ENCODE data around the gene DENND4A.
A peak's percentile ranks its signal among the peaks of the same experiment; 100 is the strongest.
"Not testable (repeated sequence)": the region's sequence is repeated elsewhere in the genome, so short reads cannot be mapped to it uniquely, and the experiment has no call there.

DENND4A gene

DNA sequence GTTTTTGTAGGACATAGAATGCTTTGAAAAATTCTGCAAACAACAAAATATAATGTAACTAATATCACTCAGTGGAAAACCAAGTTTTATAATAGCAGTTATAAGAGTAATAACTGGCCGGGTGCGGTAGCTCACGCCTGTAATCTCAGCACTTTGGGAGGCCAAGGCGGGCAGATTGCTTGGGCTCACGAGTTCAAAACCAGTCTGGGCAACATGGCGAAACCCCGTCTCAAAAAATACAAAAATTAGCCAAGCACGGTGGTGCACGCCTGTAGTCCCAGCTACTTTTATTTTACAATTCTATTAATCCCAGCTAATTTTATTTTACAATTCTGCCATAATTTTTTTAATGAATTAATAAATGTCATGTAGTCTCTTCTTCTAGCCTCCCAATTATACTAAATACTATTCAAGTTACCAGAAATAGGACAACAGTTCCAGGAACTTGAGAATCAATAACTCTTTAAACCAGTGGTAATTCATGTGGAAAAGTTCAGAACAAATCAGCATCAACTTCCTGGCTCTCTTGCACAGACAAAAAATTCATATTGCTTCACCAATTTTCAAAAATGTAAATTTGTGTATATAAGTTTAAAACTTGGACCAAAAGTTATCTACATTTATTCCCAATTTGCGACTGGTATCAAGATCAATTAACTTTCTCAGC, 2.2 kb downstream of the DENND4A start:
- Histone ChIP-seq H3K4me1 (ENCODE audit: control insufficient read depth, insufficient read depth, low read length, poor library complexity, severe bottlenecking) (peaks cover 19% of the 10 kb centered on the region), H3K4me3 (ENCODE audit: insufficient read depth, low read depth, low read length, poor library complexity, severe bottlenecking) (peak overlapping the region; percentile 95), H3K27ac (ENCODE audit: insufficient read depth, low read length, poor library complexity, severe bottlenecking) (peak overlapping the region; percentile 97), H3K27me3 (replicated peaks; ENCODE audit: control insufficient read depth, insufficient read depth, low read length, poor library complexity, severe bottlenecking) (no peaks in the 10 kb centered on the region), H3K9me3 (ENCODE audit: control insufficient read depth, low read length) (no peaks in the 10 kb centered on the region), H3K36me3 (ENCODE audit: control insufficient read depth, insufficient read depth, low read length) (peaks cover under 1% of the 10 kb centered on the region)
- DNase-seq, result no peak

DNA sequence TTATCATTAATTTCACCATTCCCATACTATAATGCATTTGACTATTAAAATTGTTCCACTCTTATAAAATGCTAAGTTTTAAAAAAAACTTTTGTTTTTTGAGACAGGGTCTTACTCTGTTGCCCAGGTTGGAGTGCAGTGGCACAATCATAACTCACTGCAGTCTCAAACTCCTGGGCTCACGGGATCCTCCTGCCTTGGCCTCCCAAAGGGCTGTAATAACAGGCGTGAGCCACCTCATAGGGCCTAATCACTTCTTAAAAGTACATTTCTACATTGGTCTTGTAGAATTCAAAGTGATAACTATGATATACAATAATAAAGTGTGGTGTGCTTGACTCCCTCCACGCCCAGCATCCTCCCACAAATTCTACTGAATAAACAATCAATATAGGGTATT, 3.0 kb downstream of the DENND4A start:
- no peak for DNase-seq
- H3K4me3 ChIP-seq (ENCODE audit: insufficient read depth, low read depth, low read length, poor library complexity, severe bottlenecking), result no peak overlapping the region
- H3K36me3 ChIP-seq (ENCODE audit: control insufficient read depth, insufficient read depth, low read length), result peaks cover 4% of the 10 kb centered on the region
- peaks cover 19% of the 10 kb centered on the region for H3K4me1 ChIP-seq (ENCODE audit: control insufficient read depth, insufficient read depth, low read length, poor library complexity, severe bottlenecking)
- no peaks in the 10 kb centered on the region for H3K27me3 ChIP-seq (replicated peaks; ENCODE audit: control insufficient read depth, insufficient read depth, low read length, poor library complexity, severe bottlenecking)
- H3K9me3 ChIP-seq (ENCODE audit: control insufficient read depth, low read length), result no peaks in the 10 kb centered on the region
- no peak overlapping the region for H3K27ac ChIP-seq (ENCODE audit: insufficient read depth, low read length, poor library complexity, severe bottlenecking)

DNA sequence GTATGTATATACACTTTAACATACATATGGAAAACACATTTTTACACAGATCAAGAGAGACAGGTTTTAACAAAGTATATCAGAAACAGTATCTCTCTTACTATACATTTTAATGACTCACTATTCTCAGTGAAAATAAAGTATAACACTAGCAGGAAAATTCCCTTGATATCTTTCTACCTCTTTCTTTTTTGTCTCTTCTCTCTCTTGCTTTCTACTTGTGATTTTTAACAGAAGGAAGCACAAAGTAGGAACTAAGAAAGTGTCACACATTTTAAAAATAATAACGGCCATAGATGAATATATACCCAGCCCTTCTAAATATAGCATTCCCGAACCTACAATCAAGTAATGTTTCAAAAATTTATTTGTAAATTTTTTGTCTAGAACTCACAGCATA, 4.8 kb downstream of the DENND4A start:
- H3K36me3 ChIP-seq (ENCODE audit: control insufficient read depth, insufficient read depth, low read length), result peaks cover 4% of the 10 kb centered on the region
- H3K27ac ChIP-seq (ENCODE audit: insufficient read depth, low read length, poor library complexity, severe bottlenecking), result peak overlapping the region; percentile 26
- H3K4me1 ChIP-seq (ENCODE audit: control insufficient read depth, insufficient read depth, low read length, poor library complexity, severe bottlenecking), result peaks cover 7% of the 10 kb centered on the region
- no peaks in the 10 kb centered on the region for H3K27me3 ChIP-seq (replicated peaks; ENCODE audit: control insufficient read depth, insufficient read depth, low read length, poor library complexity, severe bottlenecking)
- no peak for DNase-seq
- no peaks in the 10 kb centered on the region for H3K9me3 ChIP-seq (ENCODE audit: control insufficient read depth, low read length)
- H3K4me3 ChIP-seq (ENCODE audit: insufficient read depth, low read depth, low read length, poor library complexity, severe bottlenecking), result no peak overlapping the region

DNA sequence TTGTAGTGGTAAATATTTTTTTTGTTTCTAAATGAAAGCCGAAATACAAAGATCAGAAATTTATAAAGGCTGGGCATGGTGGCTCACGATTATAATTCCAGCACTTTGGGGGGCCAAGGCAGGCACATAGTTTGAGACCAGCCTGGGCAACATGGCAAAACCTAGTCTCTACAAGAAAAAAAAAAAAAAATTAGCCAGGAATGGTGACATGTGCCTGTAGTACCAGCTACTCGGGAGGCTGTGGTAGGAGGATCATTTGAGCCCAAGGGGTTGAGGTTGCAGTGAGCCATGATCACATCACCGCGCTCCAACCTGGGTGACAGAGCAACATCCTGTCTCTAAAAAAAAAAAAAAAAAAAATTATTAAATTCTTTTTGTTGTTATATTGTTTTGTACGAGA, 6.9 kb downstream of the DENND4A start:
- Histone ChIP-seq H3K4me1 (ENCODE audit: control insufficient read depth, insufficient read depth, low read length, poor library complexity, severe bottlenecking) (peaks cover 7% of the 10 kb centered on the region), H3K36me3 (ENCODE audit: control insufficient read depth, insufficient read depth, low read length) (peaks cover 4% of the 10 kb centered on the region), H3K9me3 (ENCODE audit: control insufficient read depth, low read length) (no peaks in the 10 kb centered on the region), H3K4me3 (ENCODE audit: insufficient read depth, low read depth, low read length, poor library complexity, severe bottlenecking) (no peak overlapping the region), H3K27me3 (replicated peaks; ENCODE audit: control insufficient read depth, insufficient read depth, low read length, poor library complexity, severe bottlenecking) (no peaks in the 10 kb centered on the region), H3K27ac (ENCODE audit: insufficient read depth, low read length, poor library complexity, severe bottlenecking) (no peak overlapping the region)
- DNase-seq, result no peak

- H3K4me1 ChIP-seq (ENCODE audit: control insufficient read depth, insufficient read depth, low read length, poor library complexity, severe bottlenecking), result peaks cover 7% of the 10 kb centered on the region
Measured at GRCh38 chr15:65783872-65784271, 8.2 kb downstream of the DENND4A start.

DNA sequence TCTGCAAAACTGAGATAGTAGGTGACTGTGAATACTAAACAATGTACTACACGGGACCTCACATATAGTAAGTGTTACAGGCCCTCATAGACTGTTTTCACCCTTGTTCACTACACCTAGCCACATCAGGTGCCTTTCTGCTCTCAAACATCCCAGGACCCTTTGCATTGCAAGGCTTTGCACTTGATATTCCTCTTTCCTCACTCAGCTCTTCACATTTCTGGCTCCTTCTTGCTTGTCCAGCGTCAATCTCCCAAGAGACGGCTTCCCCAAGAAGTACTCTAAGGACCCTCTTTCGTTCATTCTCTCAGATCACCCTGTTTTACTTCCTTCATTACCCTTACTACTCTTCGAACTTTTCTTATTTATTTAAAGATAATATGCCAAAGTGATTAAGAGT, 10.0 kb downstream of the DENND4A start:
- peaks cover 4% of the 10 kb centered on the region for H3K4me1 ChIP-seq (ENCODE audit: control insufficient read depth, insufficient read depth, low read length, poor library complexity, severe bottlenecking)
- H3K27ac ChIP-seq (ENCODE audit: insufficient read depth, low read length, poor library complexity, severe bottlenecking), result no peak overlapping the region
- no peak for DNase-seq

More at GRCh38 chr15:65783872-65784271, 8.2 kb downstream of the DENND4A start:
- Histone ChIP-seq H3K27me3 (replicated peaks; ENCODE audit: control insufficient read depth, insufficient read depth, low read length, poor library complexity, severe bottlenecking) (no peaks in the 10 kb centered on the region), H3K27ac (ENCODE audit: insufficient read depth, low read length, poor library complexity, severe bottlenecking) (no peak overlapping the region), H3K36me3 (ENCODE audit: control insufficient read depth, insufficient read depth, low read length) (peaks cover 4% of the 10 kb centered on the region), H3K9me3 (ENCODE audit: control insufficient read depth, low read length) (no peaks in the 10 kb centered on the region), H3K4me3 (ENCODE audit: insufficient read depth, low read depth, low read length, poor library complexity, severe bottlenecking) (no peak overlapping the region)
- no peak for DNase-seq

DNA sequence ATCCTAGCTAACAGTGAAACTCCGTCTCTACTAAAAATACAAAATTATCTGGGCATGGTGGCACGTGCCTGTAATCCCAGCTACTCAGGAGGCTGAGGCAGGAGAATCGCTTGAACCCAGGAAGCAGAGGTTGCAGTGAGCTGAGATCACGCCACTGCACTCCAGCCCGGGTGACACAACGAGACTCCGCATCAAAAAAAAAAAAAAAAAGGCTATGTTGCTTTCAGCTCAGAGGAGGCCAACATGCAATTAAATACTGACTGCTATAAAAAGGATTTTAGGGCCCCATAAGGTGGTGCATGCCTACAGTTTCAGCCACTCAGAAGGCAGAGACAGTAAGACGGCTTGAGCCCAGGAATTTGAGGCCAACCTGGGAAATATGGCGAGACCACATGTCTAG, 13.4 kb downstream of the DENND4A start:
- H3K4me1 ChIP-seq (ENCODE audit: control insufficient read depth, insufficient read depth, low read length, poor library complexity, severe bottlenecking); H3K4me3 ChIP-seq (ENCODE audit: insufficient read depth, low read depth, low read length, poor library complexity, severe bottlenecking); H3K27me3 ChIP-seq (replicated peaks; ENCODE audit: control insufficient read depth, insufficient read depth, low read length, poor library complexity, severe bottlenecking); H3K36me3 ChIP-seq (ENCODE audit: control insufficient read depth, insufficient read depth, low read length); H3K27ac ChIP-seq (ENCODE audit: insufficient read depth, low read length, poor library complexity, severe bottlenecking); DNase-seq; H3K9me3 ChIP-seq (ENCODE audit: control insufficient read depth, low read length): not testable (repeated sequence)

More for the DNA sequence above, 10.0 kb downstream of the DENND4A start:
- H3K36me3 ChIP-seq (ENCODE audit: control insufficient read depth, insufficient read depth, low read length), result peaks cover 4% of the 10 kb centered on the region
- no peaks in the 10 kb centered on the region for H3K27me3 ChIP-seq (replicated peaks; ENCODE audit: control insufficient read depth, insufficient read depth, low read length, poor library complexity, severe bottlenecking)
- H3K9me3 ChIP-seq (ENCODE audit: control insufficient read depth, low read length), result no peaks in the 10 kb centered on the region
- H3K4me3 ChIP-seq (ENCODE audit: insufficient read depth, low read depth, low read length, poor library complexity, severe bottlenecking), result no peak overlapping the region

DNA sequence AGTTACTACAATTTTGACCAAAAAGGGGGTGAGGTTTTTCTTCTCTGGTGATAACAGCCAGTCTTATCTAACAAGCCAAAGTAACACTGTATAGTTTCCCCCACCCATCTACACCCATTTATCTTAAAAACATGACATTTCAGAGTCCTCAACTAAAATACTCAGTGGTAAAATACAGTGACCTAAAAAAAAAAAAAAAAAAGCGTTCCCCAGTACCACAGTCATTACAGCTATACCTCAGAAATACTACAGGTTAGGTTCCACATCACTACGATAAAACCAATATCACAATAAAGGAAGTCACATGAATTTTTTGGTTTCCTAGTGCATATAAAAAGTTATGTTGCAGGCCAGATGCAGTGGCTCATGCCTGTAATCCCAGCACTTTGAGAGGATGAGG, 13.8 kb downstream of the DENND4A start:
- no peaks in the 10 kb centered on the region for H3K9me3 ChIP-seq (ENCODE audit: control insufficient read depth, low read length)
- peaks cover 10% of the 10 kb centered on the region for H3K4me1 ChIP-seq (ENCODE audit: control insufficient read depth, insufficient read depth, low read length, poor library complexity, severe bottlenecking)
- no peak overlapping the region for H3K27ac ChIP-seq (ENCODE audit: insufficient read depth, low read length, poor library complexity, severe bottlenecking)
- DNase-seq, result no peak
- no peak overlapping the region for H3K4me3 ChIP-seq (ENCODE audit: insufficient read depth, low read depth, low read length, poor library complexity, severe bottlenecking)
- H3K27me3 ChIP-seq (replicated peaks; ENCODE audit: control insufficient read depth, insufficient read depth, low read length, poor library complexity, severe bottlenecking), result no peaks in the 10 kb centered on the region
- no peaks in the 10 kb centered on the region for H3K36me3 ChIP-seq (ENCODE audit: control insufficient read depth, insufficient read depth, low read length)

DNA sequence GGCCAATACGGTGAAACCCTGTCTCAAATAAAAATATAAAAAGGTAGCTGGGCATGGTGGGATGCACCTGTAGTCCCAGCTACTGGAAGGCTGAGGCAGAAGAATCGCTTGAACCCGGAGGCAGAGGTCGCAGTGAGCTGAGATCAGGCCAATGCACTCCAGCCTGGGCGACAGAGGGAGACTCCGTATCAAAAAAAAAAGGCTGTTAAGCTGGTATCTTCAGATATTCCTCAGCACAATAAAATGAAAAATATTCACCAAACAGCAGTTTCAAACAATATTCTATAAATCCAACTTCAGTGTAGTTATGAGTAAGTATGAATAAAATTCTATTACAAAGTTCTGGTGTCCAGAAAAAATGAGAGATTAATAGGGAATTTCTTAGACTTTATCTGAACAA, 14.2 kb downstream of the DENND4A start:
- H3K27ac ChIP-seq (ENCODE audit: insufficient read depth, low read length, poor library complexity, severe bottlenecking), result no peak overlapping the region
- DNase-seq, result no peak
- H3K36me3 ChIP-seq (ENCODE audit: control insufficient read depth, insufficient read depth, low read length), result no peaks in the 10 kb centered on the region
- peaks cover 13% of the 10 kb centered on the region for H3K4me1 ChIP-seq (ENCODE audit: control insufficient read depth, insufficient read depth, low read length, poor library complexity, severe bottlenecking)
- no peak overlapping the region for H3K4me3 ChIP-seq (ENCODE audit: insufficient read depth, low read depth, low read length, poor library complexity, severe bottlenecking)
- H3K27me3 ChIP-seq (replicated peaks; ENCODE audit: control insufficient read depth, insufficient read depth, low read length, poor library complexity, severe bottlenecking), result no peaks in the 10 kb centered on the region
- no peaks in the 10 kb centered on the region for H3K9me3 ChIP-seq (ENCODE audit: control insufficient read depth, low read length)

GRCh38 chr15:65777053-65777452, 15.0 kb downstream of the DENND4A start:
- Histone ChIP-seq H3K27me3 (replicated peaks; ENCODE audit: control insufficient read depth, insufficient read depth, low read length, poor library complexity, severe bottlenecking) (no peaks in the 10 kb centered on the region), H3K9me3 (ENCODE audit: control insufficient read depth, low read length) (no peaks in the 10 kb centered on the region), H3K4me1 (ENCODE audit: control insufficient read depth, insufficient read depth, low read length, poor library complexity, severe bottlenecking) (peaks cover 13% of the 10 kb centered on the region), H3K27ac (ENCODE audit: insufficient read depth, low read length, poor library complexity, severe bottlenecking) (no peak overlapping the region), H3K4me3 (ENCODE audit: insufficient read depth, low read depth, low read length, poor library complexity, severe bottlenecking) (no peak overlapping the region), H3K36me3 (ENCODE audit: control insufficient read depth, insufficient read depth, low read length) (peaks cover 2% of the 10 kb centered on the region)
- no peak for DNase-seq
